Measurements from ENCODE around the gene CAMSAP1.

Gene CAMSAP1

GRCh38 chr9:135878528-135879236 is 28.7 kb downstream of the CAMSAP1 start:
- no peak for DNase-seq

- no peak for DNase-seq
Observed at GRCh38 chr9:135877791-135878527, 29.4 kb downstream of the CAMSAP1 start.

GRCh38 chr9:135876936-135877335 is 30.4 kb downstream of the CAMSAP1 start:
- DNase-seq = no peak

- DNase-seq = no peak
Observed at GRCh38 chr9:135874859-135875258, 32.5 kb downstream of the CAMSAP1 start.

GRCh38 chr9:135869909-135870308 is 37.4 kb downstream of the CAMSAP1 start:
- no peak for DNase-seq

- no peak for DNase-seq
Observed at GRCh38 chr9:135865531-135865930, 41.8 kb downstream of the CAMSAP1 start.

GRCh38 chr9:135864447-135865049 is 42.8 kb downstream of the CAMSAP1 start:
- DNase-seq = no peak

- no peak for DNase-seq
Observed at GRCh38 chr9:135862809-135863208, 44.5 kb downstream of the CAMSAP1 start.

- DNase-seq = no peak
Observed at GRCh38 chr9:135858491-135859185, 48.7 kb downstream of the CAMSAP1 start.

GRCh38 chr9:135857843-135858242 is 49.5 kb downstream of the CAMSAP1 start:
- no peak for DNase-seq

- DNase-seq = no peak
Observed at GRCh38 chr9:135857371-135857786, 50.0 kb downstream of the CAMSAP1 start.

GRCh38 chr9:135851748-135852147 is 55.6 kb downstream of the CAMSAP1 start:
- no peak for DNase-seq

GRCh38 chr9:135850737-135851136 is 56.6 kb downstream of the CAMSAP1 start:
- no peak for DNase-seq

- no peak for DNase-seq
Observed at GRCh38 chr9:135849181-135849580, 58.2 kb downstream of the CAMSAP1 start.

GRCh38 chr9:135848341-135849047 is 58.9 kb downstream of the CAMSAP1 start:
- DNase-seq = no peak

GRCh38 chr9:135847833-135848232 is 59.5 kb downstream of the CAMSAP1 start:
- no peak for DNase-seq

GRCh38 chr9:135840539-135840938 is 66.8 kb downstream of the CAMSAP1 start:
- no peak for DNase-seq

GRCh38 chr9:135840107-135840506 is 67.2 kb downstream of the CAMSAP1 start:
- DNase-seq = no peak

- no peak for DNase-seq
Observed at GRCh38 chr9:135839516-135839915, 67.8 kb downstream of the CAMSAP1 start.

GRCh38 chr9:135835131-135835530 is 72.2 kb downstream of the CAMSAP1 start:
- DNase-seq = no peak

GRCh38 chr9:135833864-135834263 is 73.5 kb downstream of the CAMSAP1 start:
- no peak for DNase-seq

GRCh38 chr9:135830496-135830895 is 76.8 kb downstream of the CAMSAP1 start:
- no peak for DNase-seq

- DNase-seq = no peak
Observed at GRCh38 chr9:135828656-135829055, 78.7 kb downstream of the CAMSAP1 start.
